H1 (cell line): ENCODE measurements around the gene MEF2C. TPM values are rescaled to one million over a fixed set of nuclear protein-coding genes. Genes with fewer than 3 reads are reported as not detected.

Experiments used
- CTCF ChIA-PET: fragments of 300-600 bp; sonication (Branson Sonifier 250); formaldehyde crosslinking; loops from one replicate; lab custom pipeline; 2021; ENCODE audit not compliant: partially characterized antibody; lab: Charles Lee
- POLR2A ChIA-PET: fragments of 300-600 bp; sonication (Branson Sonifier 250); formaldehyde crosslinking; loops from one replicate; lab custom pipeline; 2021; ENCODE audit warnings: inconsistent platforms; ENCODE audit not compliant: partially characterized antibody; lab: Charles Lee
- DNase-seq, 2 experiments: peaks; one replicate each; pipeline versions ENCODE4 v3.0.0 to v3.0.0-alpha.2; 2010 to 2022; ENCODE audit warnings: low spot score in 2 of 2, low read depth in 1 of 2, mixed read lengths in 1 of 2
- FAIRE-seq: peaks from 2 replicates; lab custom pipeline; 2011; peaks lifted over from hg19 to GRCh38; lab: Jason Lieb, UNC
- H2AFZ ChIP-seq: 2 replicates; pipeline ENCODE4 v1.8.1; 2012; ENCODE audit warnings: low read length, inconsistent platforms
- H2AK5ac ChIP-seq: 2 replicates; pipeline ENCODE4 v1.6.1; 2013; ENCODE audit warnings: low read depth, low read length
- H2BK120ac ChIP-seq: replicated peaks from 2 replicates; pipeline ENCODE3; 2013; ENCODE audit warnings: low read depth, low read length, inconsistent platforms
- H2BK12ac ChIP-seq: 2 replicates; pipeline ENCODE4 v1.6.1; 2013; ENCODE audit warnings: low read depth, low read length
- H2BK15ac ChIP-seq: 2 replicates; pipeline ENCODE4 v1.6.1; 2013; ENCODE audit warnings: low read length
- H2BK20ac ChIP-seq: 2 replicates; pipeline ENCODE4 v1.6.1; 2013; ENCODE audit warnings: low read length
- H2BK5ac ChIP-seq: 2 replicates; pipeline ENCODE4 v1.6.1; 2013; ENCODE audit warnings: low read depth, low read length
- H3K14ac ChIP-seq: 2 replicates; pipeline ENCODE4 v1.6.1; 2013; ENCODE audit warnings: inconsistent platforms; ENCODE audit not compliant: insufficient read length
- H3K18ac ChIP-seq: 2 replicates; pipeline ENCODE4 v1.6.1; 2013; ENCODE audit warnings: low read length; ENCODE audit errors: extremely low read depth
- H3K23ac ChIP-seq: 2 replicates; pipeline ENCODE4 v1.6.1; 2013; ENCODE audit warnings: inconsistent platforms; ENCODE audit not compliant: insufficient read length
- H3K23me2 ChIP-seq: 2 replicates; pipeline ENCODE4 v1.6.1; 2013; ENCODE audit warnings: low read depth, low read length
- H3K27ac ChIP-seq: 2 replicates; pipeline ENCODE4 v1.6.1; 2011; ENCODE audit warnings: low read depth, low read length, inconsistent platforms
- H3K27me3 ChIP-seq, 4 experiments: replicated peaks in 1 of 4; 1 replicate in 1 of 4; 2 replicates in 3 of 4; pipeline versions ENCODE4 v1.6.1 to v1.8.1; 2011 to 2013; ENCODE audit warnings: low read length in 3 of 4, mild to moderate bottlenecking in 3 of 4, inconsistent platforms in 2 of 4, mixed read lengths in 2 of 4, moderate library complexity in 1 of 4; ENCODE audit not compliant: control insufficient read depth in 3 of 4, insufficient read depth in 3 of 4; ENCODE audit errors: extremely low read depth in 1 of 4
- H3K36me3 ChIP-seq, 4 experiments: 2 replicates each; pipeline versions ENCODE4 v1.6.1 to v1.8.1; 2011 to 2013; ENCODE audit warnings: mild to moderate bottlenecking in 4 of 4, low read length in 3 of 4, moderate library complexity in 2 of 4, control low read depth in 1 of 4, inconsistent platforms in 1 of 4; ENCODE audit not compliant: insufficient read depth in 4 of 4, control insufficient read depth in 2 of 4
- H3K4ac ChIP-seq: replicated peaks from 2 replicates; pipeline ENCODE3; 2013; ENCODE audit warnings: low read length, low read depth, mixed read lengths, inconsistent platforms; ENCODE audit not compliant: insufficient read length
- H3K4me1 ChIP-seq, 4 experiments: replicated peaks in 1 of 4; 1 replicate in 1 of 4; 2 replicates in 3 of 4; pipeline versions ENCODE4 v1.6.1 to v1.8.1; 2011 to 2013; ENCODE audit warnings: low read length in 3 of 4, inconsistent platforms in 2 of 4, mixed read lengths in 1 of 4; ENCODE audit not compliant: insufficient read depth in 4 of 4, control insufficient read depth in 3 of 4
- H3K4me2 ChIP-seq, 2 experiments: 2 replicates each; pipeline versions ENCODE4 v1.6.1 to v1.8.1; 2011 to 2013; ENCODE audit warnings: low read depth in 2 of 2, low read length in 2 of 2, control low read depth in 1 of 2, inconsistent platforms in 1 of 2, mild to moderate bottlenecking in 1 of 2; ENCODE audit not compliant: insufficient read depth in 1 of 2
- H3K4me3 ChIP-seq, 4 experiments: fragments of 200-600, 300-600 bp in 1 of 4; sonication (generic), shearing (Covaris generic), sonication (Bioruptor Twin) in 1 of 4; 2 replicates each; pipeline versions ENCODE4 v1.5.1 to v1.8.1; 2011 to 2016; ENCODE audit warnings: low read length in 4 of 4, low read depth in 3 of 4, control low read depth in 2 of 4, inconsistent platforms in 2 of 4, mild to moderate bottlenecking in 2 of 4, mixed read lengths in 1 of 4, moderate library complexity in 1 of 4; ENCODE audit not compliant: insufficient read depth in 2 of 4; ENCODE audit errors: extremely low read depth in 1 of 4
- H3K56ac ChIP-seq: replicated peaks from 2 replicates; pipeline ENCODE3; 2013; ENCODE audit warnings: low read depth, mild to moderate bottlenecking, mixed read lengths, low read length, inconsistent platforms; ENCODE audit not compliant: insufficient read length
- H3K79me1 ChIP-seq: 2 replicates; pipeline ENCODE4 v1.6.1; 2013; ENCODE audit warnings: low read depth, low read length, control low read depth
- H3K79me2 ChIP-seq, 2 experiments: 2 replicates each; pipeline versions ENCODE4 v1.6.1 to v1.8.1; 2012 to 2013; ENCODE audit warnings: low read length in 2 of 2, mild to moderate bottlenecking in 2 of 2, inconsistent platforms in 1 of 2; ENCODE audit not compliant: insufficient read depth in 2 of 2, control insufficient read depth in 1 of 2
- H3K9ac ChIP-seq, 4 experiments: replicated peaks in 1 of 4; 1 replicate in 1 of 4; 2 replicates in 3 of 4; pipeline versions ENCODE4 v1.6.1 to v1.8.1; 2011 to 2013; ENCODE audit warnings: low read depth in 3 of 4, low read length in 3 of 4, control low read depth in 2 of 4, mild to moderate bottlenecking in 2 of 4, moderate library complexity in 2 of 4, inconsistent platforms in 1 of 4; ENCODE audit errors: extremely low read depth in 1 of 4
- H3K9me3 ChIP-seq, 2 experiments: 2 replicates each; pipeline versions ENCODE4 v1.6.1 to v1.8.1; 2012 to 2013; ENCODE audit warnings: mild to moderate bottlenecking in 2 of 2, moderate library complexity in 2 of 2, control low read depth in 1 of 2, inconsistent platforms in 1 of 2, low read depth in 1 of 2, low read length in 1 of 2, mixed read lengths in 1 of 2; ENCODE audit not compliant: insufficient read depth in 2 of 2
- H4K20me1 ChIP-seq, 2 experiments: replicated peaks in 1 of 2; 2 replicates each; pipeline versions ENCODE3 to v1.8.1; 2011 to 2013; ENCODE audit warnings: inconsistent platforms in 2 of 2, low read length in 2 of 2, mild to moderate bottlenecking in 1 of 2; ENCODE audit not compliant: insufficient read depth in 2 of 2, control insufficient read depth in 1 of 2
- H4K5ac ChIP-seq: 2 replicates; pipeline ENCODE4 v1.6.1; 2013; ENCODE audit warnings: low read length, low read depth, mixed read lengths, inconsistent platforms; ENCODE audit not compliant: insufficient read length
- H4K8ac ChIP-seq: 2 replicates; pipeline ENCODE4 v1.8.0; 2013; ENCODE audit warnings: mild to moderate bottlenecking, moderate library complexity, low read length, inconsistent platforms; ENCODE audit not compliant: insufficient read depth; ENCODE audit errors: extremely low read depth
- H4K91ac ChIP-seq: replicated peaks from 2 replicates; pipeline ENCODE3; 2013; ENCODE audit warnings: low read length, mixed read lengths, inconsistent platforms; ENCODE audit not compliant: insufficient read length
- CBX5 ChIP-seq: fragments of 300-800, 300-1000 bp; sonication (generic); IDR thresholded peaks from 2 replicates; pipeline ENCODE4 v1.7.1; 2016; ENCODE audit warnings: antibody characterized with exemption, low read length, low read depth
- CHD1 ChIP-seq: IDR thresholded peaks from 2 replicates; pipeline ENCODE4 v1.6.1; 2012; ENCODE audit warnings: low read depth, low read length, improper control_type of control experiment
- CTBP2 ChIP-seq: IDR thresholded peaks from 2 replicates; pipeline ENCODE4 v1.7.0; 2011; ENCODE audit warnings: borderline replicate concordance, mild to moderate bottlenecking, moderate library complexity, mixed read lengths, low read length; ENCODE audit not compliant: insufficient read depth, insufficient read length
- EZH2 ChIP-seq: fragments of 200-600 bp; sonication (generic); IDR thresholded peaks from 2 replicates; pipeline ENCODE4 v1.7.1; 2012; ENCODE audit warnings: low read depth, mild to moderate bottlenecking, moderate library complexity, low read length, inconsistent platforms; ENCODE audit not compliant: severe bottlenecking
- NANOG ChIP-seq: IDR thresholded peaks from 2 replicates; pipeline ENCODE4 v1.6.1; 2011; ENCODE audit warnings: low read length, low read depth, mild to moderate bottlenecking, inconsistent platforms; ENCODE audit not compliant: insufficient read depth, poor library complexity, severe bottlenecking
- POLR2A ChIP-seq, 2 experiments: IDR thresholded peaks; 1 replicate in 1 of 2; 2 replicates in 1 of 2; pipeline ENCODE4 v1.6.1; 2011; ENCODE audit warnings: low read depth in 2 of 2, low read length in 2 of 2, mild to moderate bottlenecking in 2 of 2; ENCODE audit errors: control extremely low read depth in 1 of 2
- POU5F1 ChIP-seq: IDR thresholded peaks from 2 replicates; pipeline ENCODE4 v1.6.1; 2011; ENCODE audit warnings: low read depth, mild to moderate bottlenecking, low read length, moderate library complexity
- SIRT6 ChIP-seq: IDR thresholded peaks from one replicate; pipeline ENCODE4 v1.7.1; 2012; ENCODE audit warnings: low read length, inconsistent platforms
- SIX5 ChIP-seq: IDR thresholded peaks from 2 replicates; pipeline ENCODE4 v1.6.1; 2011; ENCODE audit warnings: mild to moderate bottlenecking, low read depth, low read length
- SP4 ChIP-seq: IDR thresholded peaks from 2 replicates; pipeline ENCODE4 v1.6.1; 2012; ENCODE audit warnings: low read length, inconsistent platforms
- WGBS, 2 experiments: shearing (Covaris generic) in 1 of 2; methylation state at CpG; one replicate each; pipeline versions ENCODE4 v1.1.6 to v1.1.7; 2013 to 2015; ENCODE audit warnings: low lambda C conversion rate in 2 of 2, mixed read lengths in 2 of 2, inconsistent platforms in 1 of 2, low coverage in 1 of 2, missing lambda C conversion rate in 1 of 2; ENCODE audit not compliant: insufficient replicate concordance in 2 of 2, insufficient coverage in 1 of 2, insufficient read length in 1 of 2; ENCODE audit errors: extremely low coverage in 1 of 2, missing lambda C conversion rate in 1 of 2; 5-methylcytosine and 5-hydroxymethylcytosine counted together
- long read RNA-seq, 2 experiments: library from RNA in 1 of 2; library from capped mRNA in 1 of 2; stranded (forward); transcript quantifications; one replicate each; pipeline ENCODE4 v2.0.0, GENCODE V29; 2021; ENCODE audit warnings: inconsistent platforms in 1 of 2
- polyA minus RNA-seq, 3 experiments: library from RNA; depleted of rRNA, polyadenylated mRNA; stranded (reverse); fragments of >200 nt; gene quantifications; 1 replicate in 2 of 3; 2 replicates in 1 of 3; pipeline ENCODE4 v1.2.3, GENCODE V29; 2011
- polyA plus RNA-seq, 7 experiments: library from polyadenylated mRNA; depleted of rRNA in 3 of 7; stranded (reverse) in 5 of 7; unstranded in 2 of 7; fragments of >200 nt in 5 of 7; fragments of 200-250 nt in 2 of 7; gene quantifications; 1 replicate in 5 of 7; 2 replicates in 1 of 7; 4 replicates in 1 of 7; pipeline versions ENCODE4 v1.2.1 to v1.2.3, GENCODE V29; 2011 to 2013; ENCODE audit warnings: missing spikeins in 2 of 7, mixed read lengths in 2 of 7
- total RNA-seq: library from RNA; stranded (reverse); fragmentation: NEBNext Ultra II Directional; extraction: Animal tissue kit (Norgen Biotek cat#: 25700); gene quantifications from 2 replicates; pipeline ENCODE4 v1.2.1, GENCODE V29; 2021

MEF2C gene
- total RNA-seq (0.99 and 1.4 TPM in 2 replicates), polyA plus RNA-seq (2011; rRNA removed) (0.59 and 0.75 TPM in 2 replicates), polyA minus RNA-seq (2011; rRNA and poly(A)+ RNA removed) (1.4 and 2.0 TPM in 2 replicates)
- polyA plus RNA-seq (2011; cell fraction: cytosol; rRNA removed): 0.22 TPM
- polyA plus RNA-seq (2011; cell fraction: nucleus; rRNA removed): 1.0 TPM
- 0.35 to 1.3 TPM (median 1.0 TPM) in 4 replicates for polyA plus RNA-seq (2012, experiment 1 of 2)
- not detected for polyA plus RNA-seq (2012, experiment 2 of 2)
- 1.1 TPM for polyA plus RNA-seq (2013, experiment 1 of 2)
- 0.87 TPM for polyA plus RNA-seq (2013, experiment 2 of 2)
- polyA minus RNA-seq (2011; cell fraction: cytosol; rRNA and poly(A)+ RNA removed): not detected
- polyA minus RNA-seq (2011; cell fraction: nucleus; rRNA and poly(A)+ RNA removed): 4.0 TPM
- long read RNA-seq, experiment 1: 0 reads
- long read RNA-seq, experiment 2, partial matches to known transcripts: 0 of 3 reads
- long read RNA-seq, experiment 2, other reads (novel, unspliced or antisense): 3 of 3 reads

- ChIA-PET POLR2A (interaction anchor here (0.6 to 0.9 kb wide), 3 partner anchors 11 to 170 kb away, joined by 3 to 4 read pairs (median 3); no protein-coding TSS in a partner anchor), CTCF (interaction anchor here (0.6 to 1.3 kb wide), 5 partner anchors 10 to 397 kb away, joined by 3 read pairs; no protein-coding TSS in a partner anchor)
- Histone ChIP-seq H3K9me3 (no peaks in the 10 kb centered on the region), H3K79me1 (no peaks in the 10 kb centered on the region), H3K4ac (no peak within 1 kb of the TSS), H3K79me2 (no peaks in the 10 kb centered on the region), H4K5ac (no peak within 1 kb of the TSS), H2BK120ac (no peak within 1 kb of the TSS), H3K4me1 (peaks cover 0 to 8% (median 0%) of the 10 kb centered on the region in 4 experiments; a peak in 2 of 7 replicates), H3K56ac (no peak within 1 kb of the TSS), H4K20me1 (no peaks in the 10 kb centered on the region), H3K14ac (no peak within 1 kb of the TSS), H3K23ac (no peak within 1 kb of the TSS), H2BK15ac (no peak within 1 kb of the TSS), H2AK5ac (no peak within 1 kb of the TSS), H3K36me3 (no peaks in the 10 kb centered on the region), H2BK12ac (no peak within 1 kb of the TSS), H3K4me2 (peak within 1 kb of the TSS; percentile 84 to 94), H3K27ac (no peak within 1 kb of the TSS), H2AFZ (peak within 1 kb of the TSS; percentile 81), H3K4me3 (peak within 1 kb of the TSS; percentile 64 to 83 (median 68)), H3K9ac (peak within 1 kb of the TSS in 2 of 4 experiments; percentile 19 to 44; a peak in 1 of 7 replicates), H3K27me3 (peaks cover 0 to 16% (median 8%) of the 10 kb centered on the region in 4 experiments; a peak in 6 of 7 replicates), H3K23me2 (peaks cover 13% of the 10 kb centered on the region), H2BK20ac (no peak within 1 kb of the TSS), H3K18ac (peak within 1 kb of the TSS; percentile 66; the same call in 1 of the 2 replicates), H2BK5ac (no peak within 1 kb of the TSS), H4K8ac (no peak within 1 kb of the TSS), H4K91ac (no peak within 1 kb of the TSS)
- DNase-seq (peak in 1 of 2 experiments; percentile 62), FAIRE-seq (no peak)
- WGBS, 2 experiments: 4% methylated on average over 38 of the region's 52 CpGs; no CpG with 5 or more reads in 1 of the 2 experiments
- TF ChIP-seq SIRT6 (no peak), NANOG (no peak), POLR2A (IDR thresholded peaks at IDR 0.05; ENCODE audit: control extremely low read depth in 1 of 2, low read depth in 2 of 2, low read length in 2 of 2) (no peak; a peak in 1 of 3 replicates), SP4 (no peak), POU5F1 (no peak), EZH2 (no peak), CTBP2 (no peak), CHD1 (no peak), CBX5 (no peak), SIX5 (no peak)
Measured at GRCh38 chr5:88883059-88883835, at the start of gene MEF2C. Gene MEF2C (minus strand): TSS chr5:88883184. CDS start chr5:88823788, 59,396 bp downstream.
